Keratinocyte (primary cell): ENCODE measurements around the gene POMT1. TPM values are rescaled to one million over a fixed set of nuclear protein-coding genes. Genes with fewer than 3 reads are reported as not detected.

Source experiments
- DNase-seq: peaks from one replicate; pipeline ENCODE4 v3.0.0-alpha.2; 2011; ENCODE audit warnings: low read depth, missing footprints, low spot score
- FAIRE-seq: peaks from 2 replicates; lab custom pipeline; 2011; peaks lifted over from hg19 to GRCh38; lab: Jason Lieb, UNC
- H2AFZ ChIP-seq: 2 replicates; pipeline ENCODE4 v1.6.0; 2012; ENCODE audit warnings: low read length, control low read depth, inconsistent platforms; ENCODE audit not compliant: control insufficient read depth
- H3K27ac ChIP-seq: 2 replicates; pipeline ENCODE4 v1.5.1; 2011; ENCODE audit warnings: low read length; ENCODE audit not compliant: control insufficient read depth, insufficient read depth
- H3K27me3 ChIP-seq: 3 replicates; pipeline ENCODE4 v1.6.0; 2011; ENCODE audit warnings: low read length; ENCODE audit not compliant: control insufficient read depth, insufficient read depth; ENCODE audit errors: extremely low read depth
- H3K36me3 ChIP-seq, 2 experiments: 2 replicates in 1 of 2; 3 replicates in 1 of 2; pipeline ENCODE4 v1.5.1; 2011; ENCODE audit warnings: low read length in 2 of 2, mild to moderate bottlenecking in 1 of 2; ENCODE audit not compliant: control insufficient read depth in 2 of 2, insufficient read depth in 2 of 2; ENCODE audit errors: extremely low read depth in 1 of 2
- H3K4me1 ChIP-seq: 3 replicates; pipeline ENCODE4 v1.5.1; 2011; ENCODE audit warnings: low read length; ENCODE audit not compliant: control insufficient read depth, insufficient read depth; ENCODE audit errors: extremely low read depth
- H3K4me2 ChIP-seq: 3 replicates; pipeline ENCODE4 v1.6.0; 2011; ENCODE audit warnings: low read depth, low read length; ENCODE audit not compliant: control insufficient read depth, insufficient read depth; ENCODE audit errors: extremely low read depth
- H3K4me3 ChIP-seq, 3 experiments: fragments of 200-600 bp in 1 of 3; sonication (generic) in 1 of 3; 2 replicates in 2 of 3; 3 replicates in 1 of 3; pipeline ENCODE4 v1.5.1; 2011 to 2016; ENCODE audit warnings: low read length in 3 of 3, mild to moderate bottlenecking in 3 of 3, control low read depth in 2 of 3, inconsistent platforms in 1 of 3, low read depth in 1 of 3, mixed read lengths in 1 of 3, mixed run types in 1 of 3, moderate library complexity in 1 of 3; ENCODE audit not compliant: control insufficient read depth in 2 of 3, insufficient read depth in 2 of 3; ENCODE audit errors: extremely low read depth in 1 of 3
- H3K79me2 ChIP-seq: 2 replicates; pipeline ENCODE4 v1.6.0; 2012; ENCODE audit warnings: low read length; ENCODE audit not compliant: control insufficient read depth, insufficient read depth
- H3K9ac ChIP-seq: 3 replicates; pipeline ENCODE4 v1.6.0; 2011; ENCODE audit warnings: low read length; ENCODE audit not compliant: control insufficient read depth, insufficient read depth; ENCODE audit errors: extremely low read depth
- H3K9me1 ChIP-seq: 3 replicates; pipeline ENCODE4 v1.6.0; 2011; ENCODE audit warnings: low read length; ENCODE audit not compliant: control insufficient read depth, insufficient read depth; ENCODE audit errors: extremely low read depth
- H3K9me3 ChIP-seq: 2 replicates; pipeline ENCODE4 v1.5.1; 2012; ENCODE audit warnings: low read depth, low read length; ENCODE audit not compliant: control insufficient read depth
- H4K20me1 ChIP-seq: 3 replicates; pipeline ENCODE4 v1.6.0; 2011; ENCODE audit warnings: low read length; ENCODE audit not compliant: control insufficient read depth, insufficient read depth; ENCODE audit errors: extremely low read depth
- EZH2 ChIP-seq: IDR thresholded peaks from one replicate; pipeline ENCODE4 v1.6.1; 2012; ENCODE audit warnings: inconsistent platforms, mild to moderate bottlenecking, low read length, moderate library complexity
- dilution Hi-C: fragments of 300-500 bp; cut with MboI; formaldehyde crosslinking; loops from one replicate; pipeline ENCODE4 v1.7.0; 2020; ENCODE audit warnings: low sequenced_read_pairs; ENCODE audit not compliant: extremely low pct_ligation_motif_present
- polyA plus RNA-seq, 5 experiments: library from polyadenylated mRNA; depleted of rRNA in 3 of 5; stranded (reverse) in 3 of 5; stranded (forward) in 1 of 5; unstranded in 1 of 5; fragments of >200 nt; gene quantifications; 1 replicate in 1 of 5; 2 replicates in 3 of 5; 3 replicates in 1 of 5; pipeline versions ENCODE4 v1.2.1 to v1.2.3, GENCODE V29; 2011 to 2012; ENCODE audit warnings: missing spikeins in 2 of 5, low read depth in 1 of 5, low replicate concordance in 1 of 5
- TF ChIP-seq, protein P1 (sequence below), 3 experiments: IDR thresholded peaks in 1 of 3; conservative IDR thresholded peaks in 1 of 3; optimal IDR thresholded peaks in 1 of 3; 2 replicates in 2 of 3; 3 replicates in 1 of 3; pipeline versions ENCODE3 to v1.5.1; 2011; ENCODE audit warnings: low read length in 3 of 3, mild to moderate bottlenecking in 3 of 3, moderate library complexity in 2 of 3, control low read depth in 1 of 3, inconsistent platforms in 1 of 3; ENCODE audit not compliant: insufficient read depth in 2 of 3; ENCODE audit errors: extremely low read depth in 1 of 3

POMT1 gene
- polyA plus RNA-seq, 1 donor (not counting 4 experiments of a cell fraction or from before 2014, with no cell fraction given) = 10.3 TPM

GRCh38 chr9:131495785-131496184 lies 6.9 kb upstream of the POMT1 start:
- Histone ChIP-seq H3K36me3 (peaks cover 65 to 66% of the 10 kb centered on the region in 2 experiments), H3K4me1 (peaks cover 7% of the 10 kb centered on the region), H4K20me1 (peaks cover 5% of the 10 kb centered on the region), H3K27me3 (no peaks in the 10 kb centered on the region), H3K9ac (no peak overlapping the region), H3K9me3 (no peaks in the 10 kb centered on the region), H3K9me1 (no peaks in the 10 kb centered on the region), H2AFZ (no peak overlapping the region), H3K79me2 (no peaks in the 10 kb centered on the region), H3K4me3 (no peak overlapping the region), H3K27ac (no peak overlapping the region), H3K4me2 (no peak overlapping the region)
- no peak for FAIRE-seq
- dilution Hi-C loops = no loop called here
- TF ChIP-seq, protein P1, sequence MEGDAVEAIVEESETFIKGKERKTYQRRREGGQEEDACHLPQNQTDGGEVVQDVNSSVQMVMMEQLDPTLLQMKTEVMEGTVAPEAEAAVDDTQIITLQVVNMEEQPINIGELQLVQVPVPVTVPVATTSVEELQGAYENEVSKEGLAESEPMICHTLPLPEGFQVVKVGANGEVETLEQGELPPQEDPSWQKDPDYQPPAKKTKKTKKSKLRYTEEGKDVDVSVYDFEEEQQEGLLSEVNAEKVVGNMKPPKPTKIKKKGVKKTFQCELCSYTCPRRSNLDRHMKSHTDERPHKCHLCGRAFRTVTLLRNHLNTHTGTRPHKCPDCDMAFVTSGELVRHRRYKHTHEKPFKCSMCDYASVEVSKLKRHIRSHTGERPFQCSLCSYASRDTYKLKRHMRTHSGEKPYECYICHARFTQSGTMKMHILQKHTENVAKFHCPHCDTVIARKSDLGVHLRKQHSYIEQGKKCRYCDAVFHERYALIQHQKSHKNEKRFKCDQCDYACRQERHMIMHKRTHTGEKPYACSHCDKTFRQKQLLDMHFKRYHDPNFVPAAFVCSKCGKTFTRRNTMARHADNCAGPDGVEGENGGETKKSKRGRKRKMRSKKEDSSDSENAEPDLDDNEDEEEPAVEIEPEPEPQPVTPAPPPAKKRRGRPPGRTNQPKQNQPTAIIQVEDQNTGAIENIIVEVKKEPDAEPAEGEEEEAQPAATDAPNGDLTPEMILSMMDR (optimal IDR thresholded peaks at IDR 0.05 in 1 of 3, IDR thresholded peaks at IDR 0.05 in 1 of 3, conservative IDR thresholded peaks at IDR 0.05 in 1 of 3; ENCODE audit: extremely low read depth in 1 of 3, insufficient read depth in 2 of 3, low read length in 3 of 3) = no peak
- no peak for DNase-seq

DNA sequence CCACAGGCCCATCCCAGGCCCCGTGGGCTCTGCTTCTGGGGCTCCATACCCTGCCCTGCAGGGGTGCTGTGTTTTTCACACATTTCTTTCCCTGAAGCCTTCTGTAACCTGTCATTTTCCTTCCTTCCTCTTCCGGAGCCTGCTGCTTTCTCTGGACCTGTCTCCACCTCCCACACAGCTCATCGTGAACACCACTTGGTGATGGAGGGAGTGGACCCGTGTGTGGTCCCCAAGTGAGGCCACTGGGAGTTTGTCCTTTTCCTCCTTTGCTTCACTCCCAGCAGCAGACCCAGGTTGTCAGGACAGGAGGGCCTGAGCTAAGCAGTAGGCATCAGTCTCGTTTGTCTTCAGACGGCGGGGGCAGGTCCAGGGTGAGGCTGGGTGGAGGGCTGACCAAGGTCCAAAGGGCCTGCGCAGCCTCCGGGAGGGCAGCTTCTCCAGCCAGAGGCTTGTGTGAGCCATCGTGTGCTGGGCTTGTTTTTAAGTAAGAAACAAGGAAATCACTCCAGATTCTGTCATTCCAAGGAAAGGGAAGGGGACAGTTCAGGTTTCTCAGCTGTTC lies 5.8 kb upstream of the POMT1 start:
- H3K9me1 ChIP-seq = no peaks in the 10 kb centered on the region
- H3K4me1 ChIP-seq = peaks cover 14% of the 10 kb centered on the region
- H3K36me3 ChIP-seq = peaks cover 55 to 56% of the 10 kb centered on the region in 2 experiments
- H3K9ac ChIP-seq = no peak overlapping the region
- no peak overlapping the region for H2AFZ ChIP-seq
- no peak overlapping the region for H3K4me2 ChIP-seq
- DNase-seq (no peak), FAIRE-seq (no peak)
- dilution Hi-C loops = no loop called here
- no peak overlapping the region for H3K27ac ChIP-seq
- no peaks in the 10 kb centered on the region for H3K79me2 ChIP-seq
- H3K9me3 ChIP-seq = no peaks in the 10 kb centered on the region
- peaks cover 5% of the 10 kb centered on the region for H4K20me1 ChIP-seq
- H3K27me3 ChIP-seq = no peaks in the 10 kb centered on the region
- no peak overlapping the region for H3K4me3 ChIP-seq
- TF ChIP-seq EZH2 = no peak
- TF ChIP-seq, protein P1 (optimal IDR thresholded peaks at IDR 0.05 in 1 of 3, IDR thresholded peaks at IDR 0.05 in 1 of 3, conservative IDR thresholded peaks at IDR 0.05 in 1 of 3; ENCODE audit: extremely low read depth in 1 of 3, insufficient read depth in 2 of 3, low read length in 3 of 3) = no peak
